CD4-positive, CD25-positive, alpha-beta regulatory T cell (primary cell): ENCODE results near the gene SETD7. TPM values are rescaled to one million over a fixed set of nuclear protein-coding genes. Genes with fewer than 3 reads are reported as not detected.

ENCODE experiments used
- ATAC-seq, 2 donors: fragments of 150-1000 bp; cut with Tn5 transposase; one replicate each; pipeline ENCODE4 v1.10.0; 2021; ENCODE audit warnings: low read depth in 2 of 2, moderate number of reproducible peaks in 2 of 2, moderate library complexity in 1 of 2
- DNase-seq, 3 donors: peaks; one replicate each; pipeline versions ENCODE4 v3.0.0 to v3.0.0-alpha.2; 2012 to 2022; ENCODE audit warnings: mixed read lengths in 1 of 3
- H3K27ac ChIP-seq: one replicate; pipeline ENCODE4 v1.7.0; 2013; ENCODE audit warnings: mild to moderate bottlenecking, low read length; ENCODE audit not compliant: insufficient read depth, poor library complexity, severe bottlenecking
- H3K27me3 ChIP-seq: one replicate; pipeline ENCODE4 v1.7.0; 2013; ENCODE audit warnings: low read length; ENCODE audit not compliant: control insufficient read depth, insufficient read depth
- H3K36me3 ChIP-seq: one replicate; pipeline ENCODE4 v1.7.0; 2013; ENCODE audit warnings: mild to moderate bottlenecking, low read length, moderate library complexity; ENCODE audit not compliant: control insufficient read depth, insufficient read depth
- H3K4me1 ChIP-seq: 2 replicates; pipeline ENCODE4 v1.7.0; 2013; ENCODE audit warnings: mild to moderate bottlenecking, low read length; ENCODE audit not compliant: insufficient read depth, control insufficient read depth, poor library complexity, severe bottlenecking
- H3K4me3 ChIP-seq: one replicate; pipeline ENCODE4 v1.7.0; 2013; ENCODE audit warnings: low read depth, mild to moderate bottlenecking, low read length, moderate library complexity
- H3K9me3 ChIP-seq, 2 experiments: 1 replicate in 1 of 2; 2 replicates in 1 of 2; pipeline ENCODE4 v1.7.0; 2013; ENCODE audit warnings: low read length in 2 of 2, mild to moderate bottlenecking in 1 of 2, moderate library complexity in 1 of 2; ENCODE audit not compliant: control insufficient read depth in 2 of 2
- H3K27ac Mint-ChIP-seq, 3 donors: one replicate each; pipeline ENCODE4 v1.8.0; 2020 to 2022; ENCODE audit warnings: mild to moderate bottlenecking in 3 of 3, mixed read lengths in 3 of 3, moderate library complexity in 2 of 3
- H3K27me3 Mint-ChIP-seq: one replicate; pipeline ENCODE4 v1.8.0; 2022; ENCODE audit warnings: mild to moderate bottlenecking, mixed read lengths
- H3K36me3 Mint-ChIP-seq: one replicate; pipeline ENCODE4 v1.8.0; 2020; ENCODE audit warnings: mixed read lengths
- H3K4me1 Mint-ChIP-seq, 4 donors: one replicate each; pipeline ENCODE4 v1.8.0; 2020 to 2022; ENCODE audit warnings: mixed read lengths in 4 of 4, mild to moderate bottlenecking in 1 of 4
- H3K4me3 Mint-ChIP-seq, 4 donors: one replicate each; pipeline ENCODE4 v1.8.0; 2020 to 2022; ENCODE audit warnings: mild to moderate bottlenecking in 4 of 4, mixed read lengths in 4 of 4, moderate library complexity in 3 of 4
- H3K9me3 Mint-ChIP-seq, 7 donors: one replicate each; pipeline ENCODE4 v1.8.0; 2020 to 2022; ENCODE audit warnings: mixed read lengths in 7 of 7, mild to moderate bottlenecking in 3 of 7, moderate library complexity in 2 of 7
- polyA plus RNA-seq, 4 donors: library from polyadenylated mRNA; unstranded; fragments of 300-500 nt; fragmentation: Illumina TruSeq; gene quantifications; one replicate each; pipeline ENCODE4 v1.2.3, GENCODE V29; 2021
- total RNA-seq: library from RNA; stranded (reverse); gene quantifications from one replicate; pipeline ENCODE4 v1.2.3, GENCODE V29; 2022

Gene SETD7
- total and polyA plus RNA-seq, 5 donors from 2014 or later = 8.9 to 50.8 (median 10.7) TPM

DNA sequence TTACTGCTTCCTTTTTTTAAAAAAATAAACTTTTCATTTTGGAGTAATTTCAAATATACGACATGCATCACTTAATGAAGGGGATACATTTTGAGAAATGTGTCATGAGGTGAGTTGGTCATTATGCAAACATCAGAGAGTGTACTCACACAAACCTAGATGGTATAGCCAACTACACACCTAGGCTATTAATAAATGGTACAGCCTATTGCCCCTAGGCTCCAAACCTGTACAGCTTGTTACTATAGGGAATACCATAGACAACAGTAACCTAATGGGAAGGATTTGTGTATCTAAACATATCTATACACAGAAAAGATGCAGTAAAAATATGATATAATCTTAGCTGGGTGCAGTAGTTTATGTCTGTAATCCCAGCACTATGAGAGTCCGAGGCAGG, 29.1 kb downstream of the SETD7 start:
- H3K4me1 Mint-ChIP-seq = peaks cover 16 to 33% (median 27%) of the 10 kb centered on the region in 4 donors

DNA sequence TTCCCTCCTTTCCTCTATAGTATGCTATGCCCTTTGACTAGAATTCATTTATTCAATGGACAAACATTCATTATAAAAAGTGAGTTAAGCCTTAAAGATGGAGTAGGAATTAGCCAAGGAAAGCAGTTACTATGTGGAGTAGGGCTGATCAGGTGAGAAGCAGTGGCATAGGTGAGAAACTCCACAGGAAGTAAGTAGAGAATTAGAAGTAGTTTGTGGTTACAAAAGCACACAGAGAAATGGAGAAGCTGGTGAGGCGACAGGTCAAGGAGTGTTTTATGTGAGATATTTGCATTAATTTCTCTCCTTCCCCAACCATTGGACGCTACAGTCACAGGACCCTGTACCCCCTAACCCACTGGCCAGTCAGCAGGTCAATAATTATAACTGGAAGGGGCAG, 30.6 kb downstream of the SETD7 start:
- H3K27ac Mint-ChIP-seq = peak overlapping the region in 2 of 3 donors; percentile 15 to 36
- ATAC-seq (peak in 1 of 2 donors; percentile 46), DNase-seq (no peak)
- no peaks in the 10 kb centered on the region for H3K27me3 ChIP-seq
- no peak overlapping the region for H3K4me3 ChIP-seq
- no peaks in the 10 kb centered on the region for H3K9me3 Mint-ChIP-seq
- no peaks in the 10 kb centered on the region for H3K27me3 Mint-ChIP-seq
- H3K4me3 Mint-ChIP-seq = no peak overlapping the region
- peaks cover 14 to 25% (median 20%) of the 10 kb centered on the region in 4 donors for H3K4me1 Mint-ChIP-seq
- peaks cover 62% of the 10 kb centered on the region for H3K36me3 ChIP-seq
- no peaks in the 10 kb centered on the region for H3K9me3 ChIP-seq
- H3K27ac ChIP-seq = no peak overlapping the region
- H3K36me3 Mint-ChIP-seq = peaks cover 44% of the 10 kb centered on the region
- H3K4me1 ChIP-seq = peaks cover 3% of the 10 kb centered on the region

More for the DNA sequence above, 29.1 kb downstream of the SETD7 start:
- H3K9me3 ChIP-seq = no peaks in the 10 kb centered on the region
- Mint-ChIP-seq H3K36me3 (peaks cover 35% of the 10 kb centered on the region), H3K9me3 (no peaks in the 10 kb centered on the region), H3K4me3 (no peak overlapping the region), H3K27ac (peak overlapping the region in 2 of 3 donors; percentile 36 to 59), H3K27me3 (no peaks in the 10 kb centered on the region)
- no peak overlapping the region for H3K4me3 ChIP-seq
- no peak for DNase-seq
- no peak for ATAC-seq
- peaks cover 55% of the 10 kb centered on the region for H3K36me3 ChIP-seq
- peaks cover 3% of the 10 kb centered on the region for H3K4me1 ChIP-seq
- H3K27me3 ChIP-seq = no peaks in the 10 kb centered on the region
- no peak overlapping the region for H3K27ac ChIP-seq

DNA sequence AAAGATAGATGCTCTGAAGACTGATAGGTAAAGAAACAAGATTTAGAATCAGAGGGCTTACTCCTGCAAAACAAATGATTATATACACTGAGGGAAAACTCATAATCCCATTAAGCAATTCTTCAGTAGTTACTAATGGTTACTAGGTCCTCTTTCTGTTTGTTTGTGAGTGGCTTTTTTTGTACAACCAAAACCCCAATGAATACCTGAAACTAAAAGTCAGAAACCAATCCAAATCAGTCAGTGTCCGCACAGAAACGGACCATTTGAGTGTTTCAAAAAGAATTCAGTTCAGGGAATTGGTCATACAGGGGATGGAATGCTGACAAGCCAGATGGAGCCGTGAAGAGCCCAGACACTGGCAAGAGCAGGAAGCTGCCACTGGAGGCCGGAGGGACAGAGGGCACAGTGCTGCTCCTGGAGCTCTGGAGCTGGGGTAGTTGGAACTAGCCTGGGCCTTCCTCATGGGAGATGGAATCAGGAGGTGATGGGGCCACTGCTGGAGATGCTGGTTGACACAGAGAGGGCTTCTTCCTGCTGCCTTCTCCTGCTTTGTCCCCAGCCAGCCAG, 31.9 kb downstream of the SETD7 start:
- Histone ChIP-seq H3K9me3 (no peaks in the 10 kb centered on the region), H3K4me3 (no peak overlapping the region), H3K27ac (no peak overlapping the region), H3K4me1 (peaks cover 3% of the 10 kb centered on the region), H3K36me3 (peaks cover 72% of the 10 kb centered on the region), H3K27me3 (no peaks in the 10 kb centered on the region)
- Mint-ChIP-seq H3K36me3 (peaks cover 48% of the 10 kb centered on the region), H3K4me1 (peaks cover 10 to 21% (median 17%) of the 10 kb centered on the region in 4 donors), H3K4me3 (no peak overlapping the region), H3K27me3 (no peaks in the 10 kb centered on the region), H3K9me3 (no peaks in the 10 kb centered on the region), H3K27ac (peak overlapping the region in 1 of 3 donors; percentile 57)
- no peak for DNase-seq
- no peak for ATAC-seq

DNA sequence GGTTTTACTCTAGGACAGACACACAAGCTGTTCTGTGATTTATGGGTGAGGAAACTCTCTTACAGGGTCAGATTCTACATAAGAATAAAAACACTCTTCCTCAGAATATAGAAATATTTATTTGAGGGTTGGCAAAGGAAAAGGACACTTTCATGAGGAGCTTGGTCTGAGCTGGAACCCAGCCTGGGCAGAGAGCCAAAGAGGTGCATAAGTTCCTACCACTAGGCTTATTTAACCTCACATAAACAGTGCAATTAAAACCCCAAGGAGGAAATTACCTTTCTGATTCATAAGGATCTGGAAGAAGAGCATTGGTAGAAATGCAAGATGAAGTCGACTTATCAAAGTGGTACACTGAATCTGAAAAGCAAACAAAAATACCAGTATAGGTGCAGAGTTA, 32.9 kb downstream of the SETD7 start:
- Histone ChIP-seq H3K4me1 (peaks cover 3% of the 10 kb centered on the region), H3K9me3 (no peaks in the 10 kb centered on the region), H3K27ac (no peak overlapping the region), H3K36me3 (peaks cover 71% of the 10 kb centered on the region), H3K27me3 (no peaks in the 10 kb centered on the region), H3K4me3 (no peak overlapping the region)
- Mint-ChIP-seq H3K36me3 (peaks cover 53% of the 10 kb centered on the region), H3K27me3 (no peaks in the 10 kb centered on the region), H3K4me1 (peaks cover 8 to 18% (median 9%) of the 10 kb centered on the region in 4 donors), H3K9me3 (no peaks in the 10 kb centered on the region), H3K4me3 (no peak overlapping the region), H3K27ac (no peak overlapping the region)
- no peak for ATAC-seq
- no peak for DNase-seq

DNA sequence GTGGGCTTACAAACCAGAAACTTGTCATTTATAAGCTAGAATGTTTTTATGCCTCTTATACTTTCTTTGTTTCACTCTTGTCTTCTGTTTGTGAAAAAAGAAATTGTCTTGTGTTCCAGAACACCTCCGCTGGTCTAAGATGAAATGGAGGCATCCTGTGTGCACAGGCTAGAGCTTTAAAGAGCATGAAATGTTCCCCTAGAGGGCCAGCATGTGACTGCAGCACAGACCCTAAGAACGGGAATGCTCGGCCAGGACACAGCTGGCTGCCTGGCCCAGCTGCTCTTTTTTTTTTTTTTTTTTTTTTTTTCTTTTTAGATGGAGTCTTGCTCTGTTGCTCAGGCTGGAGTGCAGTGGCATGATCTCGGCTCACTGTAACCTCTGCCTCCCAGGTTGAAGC, 33.6 kb downstream of the SETD7 start:
- Mint-ChIP-seq H3K27me3 (no peaks in the 10 kb centered on the region), H3K4me3 (no peak overlapping the region), H3K36me3 (peaks cover 53% of the 10 kb centered on the region), H3K9me3 (no peaks in the 10 kb centered on the region), H3K4me1 (peaks cover 8 to 18% (median 9%) of the 10 kb centered on the region in 4 donors), H3K27ac (no peak overlapping the region)
- ATAC-seq (no peak), DNase-seq (no peak)
- Histone ChIP-seq H3K9me3 (no peaks in the 10 kb centered on the region), H3K4me1 (peaks cover 3% of the 10 kb centered on the region), H3K27ac (no peak overlapping the region), H3K4me3 (no peak overlapping the region), H3K36me3 (peaks cover 71% of the 10 kb centered on the region), H3K27me3 (no peaks in the 10 kb centered on the region)

DNA sequence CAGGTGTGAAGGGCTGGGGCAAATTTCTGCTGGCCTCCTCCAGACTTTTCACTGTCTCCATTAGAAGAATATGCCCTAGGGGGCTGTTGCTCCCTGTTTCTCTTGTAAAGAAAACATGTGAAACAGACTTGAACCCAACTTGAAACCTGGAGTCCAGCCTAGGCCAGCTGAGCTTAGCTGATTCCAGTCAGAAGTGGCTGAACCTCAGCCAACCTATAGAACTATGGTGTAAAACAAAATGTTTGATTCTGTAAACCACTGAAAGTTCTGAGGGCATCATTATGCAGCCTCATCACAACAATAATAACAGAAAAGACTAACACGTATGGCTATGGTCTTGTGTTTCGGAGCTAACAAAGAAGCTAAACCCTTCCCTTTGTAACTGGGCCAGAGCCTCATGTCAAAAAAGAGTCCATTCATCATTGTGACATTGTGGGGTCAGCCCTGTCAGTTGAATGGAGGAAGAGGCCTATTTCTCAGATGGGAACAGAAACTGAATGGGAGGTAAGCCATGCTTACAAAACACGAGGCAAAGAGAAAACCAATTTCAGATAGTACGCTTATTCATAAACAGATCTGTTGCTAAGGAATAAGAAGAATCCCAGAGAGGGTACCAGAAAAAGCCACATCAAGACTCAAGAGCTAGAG, 34.1 kb downstream of the SETD7 start:
- ATAC-seq (no peak), DNase-seq (no peak)
- Histone ChIP-seq H3K27me3 (no peaks in the 10 kb centered on the region), H3K9me3 (no peaks in the 10 kb centered on the region), H3K27ac (no peak overlapping the region), H3K4me1 (peaks cover 3% of the 10 kb centered on the region), H3K4me3 (no peak overlapping the region), H3K36me3 (peaks cover 70% of the 10 kb centered on the region)
- no peaks in the 10 kb centered on the region for H3K27me3 Mint-ChIP-seq
- H3K9me3 Mint-ChIP-seq = no peaks in the 10 kb centered on the region
- peaks cover 8 to 17% (median 8%) of the 10 kb centered on the region in 4 donors for H3K4me1 Mint-ChIP-seq
- H3K4me3 Mint-ChIP-seq = peak overlapping the region in 1 of 4 donors; percentile 18
- peaks cover 54% of the 10 kb centered on the region for H3K36me3 Mint-ChIP-seq
- H3K27ac Mint-ChIP-seq = no peak overlapping the region

DNA sequence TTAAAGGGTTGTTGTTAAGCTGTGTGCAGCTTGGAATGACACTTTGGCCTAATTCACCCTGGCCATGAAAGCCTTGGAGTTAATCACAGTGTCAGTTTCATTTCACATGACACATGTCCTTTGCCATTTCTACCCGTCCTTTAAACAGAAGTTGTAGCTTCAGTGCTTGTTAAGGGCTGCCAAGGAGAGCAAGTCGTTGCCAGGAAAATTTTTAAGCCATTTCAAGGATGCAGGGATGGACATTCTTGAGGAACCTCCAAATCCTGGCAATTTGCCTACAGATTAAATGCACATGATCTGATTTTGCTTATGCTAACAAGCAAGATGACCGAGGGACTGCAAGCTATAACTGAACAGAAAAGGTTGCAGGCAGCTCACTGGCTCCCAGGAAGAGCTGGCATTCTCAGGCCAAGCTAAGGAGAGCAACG, 40.5 kb downstream of the SETD7 start:
- Mint-ChIP-seq H3K36me3 (peaks cover 47% of the 10 kb centered on the region), H3K27ac (peak overlapping the region in 1 of 3 donors; percentile 62), H3K4me3 (no peak overlapping the region)

More for the DNA sequence above, 40.5 kb downstream of the SETD7 start:
- no peak overlapping the region for H3K27ac ChIP-seq
- H3K27me3 Mint-ChIP-seq = no peaks in the 10 kb centered on the region
- peaks cover 0 to 6% (median 0%) of the 10 kb centered on the region in 4 donors for H3K4me1 Mint-ChIP-seq
- H3K4me3 ChIP-seq = no peak overlapping the region
- H3K27me3 ChIP-seq = no peaks in the 10 kb centered on the region
- H3K9me3 ChIP-seq = no peaks in the 10 kb centered on the region
- DNase-seq = no peak
- H3K9me3 Mint-ChIP-seq = no peaks in the 10 kb centered on the region
- no peak for ATAC-seq
- H3K36me3 ChIP-seq = peaks cover 76% of the 10 kb centered on the region
- no peaks in the 10 kb centered on the region for H3K4me1 ChIP-seq
